Measurements from ENCODE around the gene MISP. TPM values are rescaled to one million over a fixed set of nuclear protein-coding genes. Genes with fewer than 3 reads are reported as not detected.
A peak's percentile ranks its signal among the peaks of the same experiment; 100 is the strongest.

The MISP gene
- total RNA-seq, 4 donors from 2014 or later, result 0.11 to 1.3 (median 1.0) TPM; not detected in 1

- Histone ChIP-seq H3K27ac (peak overlapping the region in 3 of 4 donors; percentile 45 to 87 (median 70)), H3K27me3 (peaks cover 0 to 30% (median 1%) of the 10 kb centered on the region in 4 donors), H3K4me3 (peak overlapping the region in 2 of 4 donors; percentile 18 to 43), H3K36me3 (no peaks in the 10 kb centered on the region), H3K9me3 (peaks cover 0 to 2% (median 0%) of the 10 kb centered on the region in 3 donors), H3K4me1 (peaks cover 12 to 35% (median 15%) of the 10 kb centered on the region in 3 donors)
- no peak for DNase-seq
- TF ChIP-seq POLR2A (IDR thresholded peaks at IDR 0.05), result no peak
- TF ChIP-seq, protein P1, sequence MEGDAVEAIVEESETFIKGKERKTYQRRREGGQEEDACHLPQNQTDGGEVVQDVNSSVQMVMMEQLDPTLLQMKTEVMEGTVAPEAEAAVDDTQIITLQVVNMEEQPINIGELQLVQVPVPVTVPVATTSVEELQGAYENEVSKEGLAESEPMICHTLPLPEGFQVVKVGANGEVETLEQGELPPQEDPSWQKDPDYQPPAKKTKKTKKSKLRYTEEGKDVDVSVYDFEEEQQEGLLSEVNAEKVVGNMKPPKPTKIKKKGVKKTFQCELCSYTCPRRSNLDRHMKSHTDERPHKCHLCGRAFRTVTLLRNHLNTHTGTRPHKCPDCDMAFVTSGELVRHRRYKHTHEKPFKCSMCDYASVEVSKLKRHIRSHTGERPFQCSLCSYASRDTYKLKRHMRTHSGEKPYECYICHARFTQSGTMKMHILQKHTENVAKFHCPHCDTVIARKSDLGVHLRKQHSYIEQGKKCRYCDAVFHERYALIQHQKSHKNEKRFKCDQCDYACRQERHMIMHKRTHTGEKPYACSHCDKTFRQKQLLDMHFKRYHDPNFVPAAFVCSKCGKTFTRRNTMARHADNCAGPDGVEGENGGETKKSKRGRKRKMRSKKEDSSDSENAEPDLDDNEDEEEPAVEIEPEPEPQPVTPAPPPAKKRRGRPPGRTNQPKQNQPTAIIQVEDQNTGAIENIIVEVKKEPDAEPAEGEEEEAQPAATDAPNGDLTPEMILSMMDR (IDR thresholded peaks at IDR 0.05), result no peak
- intact Hi-C loops (cut with DNase I), result no loop called here
- WGBS, 2 donors, result 14% methylated on average over 1 of the region's 58 CpGs; no CpG with 5 or more reads in 1 of the 2 donors
Observed at GRCh38 chr19:720345-721160, 30.4 kb upstream of the MISP start.

DNA sequence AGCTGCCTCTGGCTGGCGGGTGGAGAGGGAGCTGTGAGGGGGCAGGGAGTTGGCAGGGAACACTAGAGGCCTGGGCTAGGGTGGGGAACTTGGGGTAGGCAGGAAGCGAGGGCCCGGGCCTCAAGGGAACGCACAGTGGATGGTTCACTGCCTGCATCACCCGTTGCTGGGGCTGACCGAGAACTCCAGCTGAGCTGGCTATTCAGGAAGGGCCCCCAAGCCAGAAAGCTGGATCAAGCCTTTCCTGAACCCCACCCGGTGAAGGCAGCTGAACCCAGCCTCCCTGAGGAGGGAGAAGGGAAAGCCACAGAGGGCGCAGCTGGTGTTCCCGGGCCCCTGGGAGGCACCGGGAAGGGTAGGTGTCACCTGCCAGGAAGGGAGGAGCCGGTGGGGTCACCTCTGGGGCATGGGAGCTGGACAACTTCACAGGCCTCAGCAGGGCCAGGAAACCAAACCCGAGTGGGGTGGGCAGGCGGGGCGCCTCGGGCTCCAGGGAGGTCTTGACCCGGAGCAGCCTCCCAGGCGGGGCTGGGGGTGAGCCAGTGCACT is 28.3 kb upstream of the MISP start:
- no peak for DNase-seq
- H3K27ac ChIP-seq, result peak overlapping the region in 2 of 4 donors; percentile 25 to 39
- no peak overlapping the region for H3K4me3 ChIP-seq
- intact Hi-C loops (cut with DNase I), result no loop called here
- H3K27me3 ChIP-seq, result peaks cover 0 to 30% (median 1%) of the 10 kb centered on the region in 4 donors
- TF ChIP-seq, protein P1 (IDR thresholded peaks at IDR 0.05), result no peak
- TF ChIP-seq POLR2A (IDR thresholded peaks at IDR 0.05), result no peak
- no peaks in the 10 kb centered on the region for H3K36me3 ChIP-seq
- 73% methylated on average over 5 of the region's 17 CpGs; no CpG with 5 or more reads in 1 of the 2 donors for WGBS, 2 donors
- H3K4me1 ChIP-seq, result peaks cover 12 to 39% (median 17%) of the 10 kb centered on the region in 3 donors
- no peaks in the 10 kb centered on the region for H3K9me3 ChIP-seq

DNA sequence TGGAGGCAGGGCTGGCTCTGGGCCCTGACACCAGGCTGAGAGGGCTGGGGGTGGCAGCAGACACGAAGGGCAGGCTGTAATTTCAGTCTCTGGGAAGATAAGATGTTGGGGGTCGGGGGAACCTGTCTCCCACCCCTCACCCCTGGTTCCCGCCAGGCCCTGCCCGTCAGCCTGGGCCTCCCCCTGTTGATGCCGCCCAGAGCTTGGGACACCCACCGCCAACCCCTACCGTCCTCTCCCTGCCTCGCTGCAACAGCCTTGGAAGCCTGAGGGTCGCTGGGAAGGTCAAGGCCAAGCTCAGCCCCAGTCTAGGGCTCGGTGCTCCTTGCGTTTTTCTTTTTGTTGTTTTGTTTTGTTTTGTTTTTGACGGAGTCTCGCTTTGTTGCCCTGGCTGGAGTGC is 27.7 kb upstream of the MISP start:
- TF ChIP-seq, protein P1 (IDR thresholded peaks at IDR 0.05), result no peak
- no peak for TF ChIP-seq POLR2A (IDR thresholded peaks at IDR 0.05)
- peaks cover 0 to 28% (median 1%) of the 10 kb centered on the region in 4 donors for H3K27me3 ChIP-seq
- H3K4me3 ChIP-seq, result no peak overlapping the region
- H3K9me3 ChIP-seq, result no peaks in the 10 kb centered on the region
- peak overlapping the region in 1 of 4 donors; percentile 39 for H3K27ac ChIP-seq
- H3K36me3 ChIP-seq, result no peaks in the 10 kb centered on the region
- peaks cover 12 to 43% (median 20%) of the 10 kb centered on the region in 3 donors for H3K4me1 ChIP-seq
- intact Hi-C loops (cut with DNase I), result no loop called here
- 76 to 80% methylated on average over 13 of the region's 13 CpGs for WGBS, 2 donors
- no peak for DNase-seq

DNA sequence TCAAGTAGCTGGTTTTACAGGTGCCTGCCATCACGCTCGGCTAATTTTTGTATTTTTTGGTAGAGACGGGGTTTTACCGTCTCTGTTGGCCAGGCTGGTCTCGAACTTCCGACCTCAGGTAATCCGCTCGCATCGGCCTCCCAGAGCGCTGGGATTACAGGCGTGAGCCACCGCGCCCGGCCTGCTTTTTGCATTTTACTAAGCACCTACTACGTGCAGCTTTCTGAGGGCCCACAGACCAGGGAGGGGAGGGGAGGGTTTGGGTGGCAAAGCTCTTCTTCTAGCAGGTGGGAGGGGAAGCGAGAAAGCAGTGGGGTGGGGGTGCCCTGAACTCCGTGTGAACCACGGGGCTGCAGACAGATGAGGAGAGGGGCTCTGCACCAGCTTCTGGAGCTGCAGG is 27.2 kb upstream of the MISP start:
- H3K4me3 ChIP-seq, result no peak overlapping the region
- H3K4me1 ChIP-seq, result peaks cover 12 to 41% (median 20%) of the 10 kb centered on the region in 3 donors
- 87 to 97% methylated on average over 5 to 17 of the region's 18 CpGs for WGBS, 2 donors
- H3K9me3 ChIP-seq, result no peaks in the 10 kb centered on the region
- H3K36me3 ChIP-seq, result no peaks in the 10 kb centered on the region
- no peak overlapping the region for H3K27ac ChIP-seq
- intact Hi-C loops (cut with DNase I), result no loop called here
- no peak for TF ChIP-seq POLR2A (IDR thresholded peaks at IDR 0.05)
- TF ChIP-seq, protein P1 (IDR thresholded peaks at IDR 0.05), result no peak
- DNase-seq, result no peak
- H3K27me3 ChIP-seq, result peaks cover 0 to 23% (median 1%) of the 10 kb centered on the region in 4 donors
